Right ventricle myocardium inferior (tissue), 1 donor: ENCODE results near the gene FAM171A2. TPM values are rescaled to one million over a fixed set of nuclear protein-coding genes. Genes with fewer than 3 reads are reported as not detected.
"Not testable (repeated sequence)": the region's sequence is repeated elsewhere in the genome, so short reads cannot be mapped to it uniquely, and the experiment has no call there.

Experiments
- ATAC-seq: fragments of 200-7000 bp; cut with Tn5 transposase; one replicate; pipeline ENCODE4 v1.9.1; 2020; ENCODE audit warnings: mild to moderate bottlenecking, moderate library complexity
- DNase-seq: peaks from one replicate; pipeline ENCODE4 v3.0.0; 2021; ENCODE audit errors: missing footprints
- intact Hi-C: fragments of 100-400 bp; cut with DNase I; formaldehyde crosslinking; loops from one replicate; pipeline ENCODE4 v1.11.0; 2022
- long read RNA-seq: library from polyadenylated mRNA; unstranded; transcript quantifications from one replicate; pipeline ENCODE4 v2.0.0, GENCODE V29; 2021
- total RNA-seq: library from RNA; stranded (reverse); fragmentation: NEBNext Ultra II Directional; extraction: Animal tissue kit (Norgen Biotek cat#: 25700); gene quantifications from one replicate; pipeline ENCODE4 v1.2.1, GENCODE V29; 2021
- donor health status: DM: no; HTN: yes; CAD: no; lungs with severe emphysema.

The FAM171A2 gene
- 0.70 TPM for total RNA-seq
- long read RNA-seq, partial matches to known transcripts, result 3 of 3 reads
- long read RNA-seq, other reads (novel, unspliced or antisense), result 0 of 3 reads

DNA sequence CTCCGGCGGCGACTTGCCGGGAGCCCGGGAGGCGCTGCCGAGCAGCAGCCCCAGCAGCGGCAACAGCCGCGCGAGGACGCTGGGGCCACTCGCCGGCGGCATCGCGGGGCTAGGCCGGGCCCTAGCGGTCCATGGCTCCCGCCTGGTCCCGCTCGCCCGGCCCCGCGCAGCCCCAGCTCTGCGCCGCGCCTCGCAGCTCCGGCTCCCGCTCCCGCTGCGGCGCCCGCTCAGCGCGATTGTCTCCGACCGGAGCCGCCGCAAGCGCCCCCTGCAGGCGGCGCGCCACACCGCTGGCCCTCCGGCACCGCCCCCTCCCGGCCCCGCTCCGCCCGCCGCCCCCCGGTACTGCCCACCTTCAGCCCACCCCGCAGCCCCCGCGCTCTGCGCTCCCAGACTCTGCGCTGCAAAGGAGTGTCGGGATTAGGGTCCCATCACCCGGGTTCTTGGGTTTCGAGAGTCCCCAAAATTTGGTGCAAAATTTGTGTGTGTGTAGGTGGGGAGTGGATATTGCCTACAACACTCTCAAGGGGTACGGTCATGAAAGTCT is at the start of gene FAM171A2:
Gene FAM171A2, minus strand, starts transcription at position 241 of the 547 bp plus-strand sequence. Its CDS starts 139 bp downstream, at position 102.
- intact Hi-C loops, result no loop called here
- DNase-seq (peak; percentile 79), ATAC-seq (peak; percentile 81)

DNA sequence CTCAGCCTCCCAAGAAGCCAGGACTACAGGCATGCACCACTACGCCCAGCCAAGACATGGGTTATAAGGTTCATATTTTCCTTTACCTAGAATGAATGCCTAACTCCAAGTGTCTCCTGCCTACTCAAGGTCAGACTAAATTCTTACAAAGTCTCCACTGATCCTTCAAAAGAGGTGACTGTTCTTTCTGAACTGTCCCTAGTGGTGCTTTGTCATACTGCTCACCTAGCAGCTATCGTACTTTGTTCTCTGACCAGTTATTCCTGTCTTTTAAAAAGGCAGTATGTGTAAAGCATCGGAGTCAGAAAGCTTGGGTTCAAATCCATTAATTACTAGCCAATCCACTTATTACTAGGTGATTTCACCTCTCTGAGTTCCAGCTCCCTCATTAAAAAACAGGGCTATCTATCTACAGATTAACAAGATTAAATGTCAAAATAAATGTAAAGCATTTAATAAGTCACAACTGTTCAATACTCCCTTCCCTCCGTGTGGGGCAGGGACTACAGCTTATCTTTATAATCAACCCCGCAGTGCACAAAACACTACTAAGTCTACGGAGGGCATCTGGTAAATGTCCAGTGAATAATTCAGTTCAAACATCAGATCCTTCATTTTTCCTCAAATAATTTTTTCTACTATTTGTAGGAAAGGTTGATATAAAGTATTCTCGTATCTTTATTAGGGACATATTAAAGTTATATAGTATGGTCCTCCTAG is 45.8 kb upstream of the FAM171A2 start:
- ATAC-seq (no peak), DNase-seq (no peak)
- intact Hi-C loops, result no loop called here

DNA sequence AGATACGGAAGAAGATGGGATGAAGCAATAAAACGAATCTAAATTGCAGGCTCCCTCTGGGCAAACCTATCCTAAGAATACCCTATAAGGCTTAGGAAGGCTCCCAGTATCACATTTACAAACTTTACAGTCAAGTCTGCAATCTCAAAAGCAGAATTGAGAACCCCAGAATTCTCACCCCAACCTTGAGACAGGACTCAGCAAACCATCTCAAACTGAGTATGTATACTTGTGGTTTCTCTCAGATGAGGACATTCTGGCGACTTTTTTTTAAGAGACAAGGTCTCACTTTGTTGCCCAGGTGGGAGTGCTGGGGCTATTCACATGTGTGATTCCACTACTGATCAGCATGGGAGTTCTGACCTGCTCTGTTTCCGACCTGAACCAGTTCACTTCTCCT is 45.1 kb upstream of the FAM171A2 start:
- intact Hi-C loops, result no loop called here
- ATAC-seq, result no peak
- no peak for DNase-seq

DNA sequence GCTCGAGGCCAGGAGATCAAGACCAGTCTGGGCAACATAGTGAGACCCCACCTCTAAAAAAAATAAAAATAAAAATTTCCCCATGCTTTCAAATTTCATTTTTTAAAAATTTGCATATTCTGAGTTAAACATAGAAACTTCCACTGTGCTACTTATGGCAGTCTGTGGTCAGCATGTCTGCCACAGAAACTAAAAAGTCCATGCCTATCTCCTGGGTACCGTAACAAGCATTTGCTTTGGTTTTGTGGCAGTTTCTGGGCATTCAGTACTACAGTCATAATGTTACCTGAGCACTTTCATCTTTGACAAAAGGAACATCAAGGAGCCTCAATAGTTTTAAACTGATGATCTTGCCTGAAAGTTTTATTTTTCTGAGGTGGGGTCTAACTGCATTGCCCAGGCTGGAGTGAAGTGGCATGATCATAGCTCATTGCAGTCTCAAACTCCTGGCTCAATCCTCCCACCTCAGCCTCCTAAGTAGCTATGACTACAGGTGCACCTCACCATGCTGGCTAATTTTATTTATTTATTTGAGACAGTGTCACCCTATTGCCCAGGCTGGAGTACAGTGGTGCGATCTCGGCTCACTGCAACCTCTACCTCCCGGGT is 39.0 kb upstream of the FAM171A2 start:
- intact Hi-C loops, result no loop called here
- no peak for DNase-seq
- no peak for ATAC-seq

DNA sequence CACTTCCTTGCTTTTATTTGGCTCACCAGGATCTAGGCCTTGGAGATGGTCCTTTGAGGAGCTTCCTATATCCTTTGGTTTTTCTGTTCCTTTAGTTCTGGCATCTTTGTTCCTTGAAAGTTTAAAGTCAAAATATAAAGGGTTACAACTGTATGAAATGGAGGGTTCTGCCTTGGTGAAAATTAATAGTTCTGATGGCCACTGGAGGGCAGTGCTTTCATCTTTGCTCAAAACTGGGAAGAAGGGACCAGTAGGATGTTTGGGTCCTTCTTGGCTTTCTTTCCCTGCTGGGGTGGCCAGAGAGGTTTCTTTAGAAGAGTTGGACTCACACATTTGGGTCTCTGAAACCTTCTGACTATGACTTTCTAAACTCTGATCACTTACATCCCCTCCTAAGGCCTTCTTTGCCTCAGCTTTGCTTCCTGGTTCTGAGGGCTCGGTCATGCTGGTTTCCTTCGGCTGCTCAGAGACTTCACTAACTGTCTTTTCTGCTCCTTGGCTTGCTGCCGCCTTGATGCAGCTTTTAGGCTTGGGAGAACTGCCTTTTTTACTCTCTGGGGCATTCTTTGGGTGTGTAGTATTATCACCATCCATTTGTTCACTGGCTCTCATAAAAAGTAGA is 36.7 kb upstream of the FAM171A2 start:
- intact Hi-C loops, result no loop called here
- ATAC-seq, result no peak

DNA sequence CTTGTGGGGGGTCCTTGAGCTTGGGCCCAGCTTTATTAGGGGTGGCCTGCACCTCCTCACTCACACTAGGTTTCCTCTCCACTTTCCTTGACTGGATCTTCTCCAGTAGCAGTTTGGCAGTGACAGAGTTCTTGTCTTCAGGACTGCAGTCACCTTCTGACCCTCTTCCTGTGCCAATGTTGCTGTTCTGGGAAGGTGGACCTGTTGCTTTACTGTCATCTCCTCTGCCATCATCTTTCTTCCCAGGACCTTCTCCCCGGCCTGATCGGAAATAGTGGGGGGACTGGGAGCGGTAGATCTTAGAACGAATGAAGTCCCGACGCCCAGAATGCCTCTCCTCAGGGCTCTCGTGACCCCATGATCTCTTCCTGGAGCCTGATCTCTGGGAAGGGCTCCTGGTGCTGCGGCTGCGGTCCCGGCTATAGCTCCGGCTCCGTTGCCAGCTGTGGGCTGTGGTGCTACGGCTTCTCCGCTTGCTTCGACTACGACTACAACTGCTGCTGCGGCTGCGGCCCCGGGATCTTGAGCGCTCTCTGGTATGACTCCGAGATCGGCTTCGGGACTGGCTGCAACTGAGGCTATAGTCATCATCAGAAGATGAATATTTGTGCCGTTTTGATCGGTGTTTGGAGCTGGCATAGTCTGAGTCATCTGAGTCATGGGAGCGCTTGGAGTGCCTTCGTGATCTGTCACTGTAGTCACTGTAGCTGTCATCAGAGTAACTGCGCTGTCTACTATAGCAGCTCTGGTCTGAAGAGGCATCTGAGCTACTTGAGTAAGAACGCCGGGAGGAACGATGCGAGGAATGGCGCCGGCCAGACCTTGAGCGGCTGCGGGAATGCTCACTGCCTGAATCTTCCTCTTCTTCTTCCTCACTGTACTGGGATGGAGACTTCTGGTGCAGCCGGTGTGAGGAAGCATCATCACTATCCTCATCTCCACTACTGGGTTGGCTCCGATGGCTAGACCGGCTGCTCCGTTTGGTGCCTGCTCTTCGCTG is 35.3 kb upstream of the FAM171A2 start:
- intact Hi-C loops, result no loop called here
- ATAC-seq, result no peak
- DNase-seq, result no peak

More for the DNA sequence above, 36.7 kb upstream of the FAM171A2 start:
- no peak for DNase-seq

DNA sequence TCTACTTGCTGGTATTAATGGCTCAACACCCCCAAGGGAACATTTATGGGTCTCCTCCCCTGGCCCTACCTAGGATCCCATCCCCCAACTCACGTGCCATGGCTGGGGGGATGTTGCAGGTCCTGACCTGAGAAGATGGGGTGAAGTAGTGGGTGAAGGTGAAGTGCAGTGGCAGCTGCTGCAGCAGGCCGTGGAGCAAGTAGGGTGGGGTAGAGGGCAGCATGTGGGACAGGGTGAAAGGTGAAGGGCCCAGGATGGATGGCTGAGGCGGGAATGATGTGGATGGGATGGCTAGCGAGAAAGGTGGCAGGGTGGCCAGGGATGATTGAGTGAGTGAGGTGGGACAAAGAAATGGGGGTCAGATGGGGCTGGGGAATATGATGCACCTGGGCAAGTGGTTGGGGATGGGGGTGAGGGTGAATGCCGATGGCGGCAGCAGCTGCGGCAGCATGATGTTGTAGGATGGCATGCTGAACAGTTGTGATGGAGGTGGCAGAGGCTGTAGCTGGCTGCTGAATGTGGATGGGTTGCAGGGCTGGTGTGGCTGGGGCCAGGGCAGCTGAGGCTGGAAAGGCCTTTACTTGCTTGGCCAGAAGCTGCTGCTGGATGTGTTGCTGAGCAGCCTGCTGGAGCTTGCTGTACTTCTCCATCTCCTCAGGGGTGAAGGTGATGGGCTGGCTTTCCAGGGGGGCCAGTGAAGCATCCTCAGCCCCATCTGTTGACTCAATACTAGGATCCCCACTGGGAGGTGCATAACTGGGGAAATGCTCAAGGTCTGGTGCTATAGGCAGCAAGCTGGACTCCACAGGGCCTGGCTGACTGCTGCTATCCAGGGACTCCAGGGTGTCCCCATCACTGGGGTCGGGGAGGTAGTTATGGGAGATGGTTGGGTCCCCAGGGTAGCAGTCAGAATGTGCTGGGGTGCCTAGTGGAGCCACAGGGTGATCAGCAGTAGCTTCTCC is 34.1 kb upstream of the FAM171A2 start:
- DNase-seq (no peak), ATAC-seq (peak; percentile 14)
- intact Hi-C loops, result no loop called here

DNA sequence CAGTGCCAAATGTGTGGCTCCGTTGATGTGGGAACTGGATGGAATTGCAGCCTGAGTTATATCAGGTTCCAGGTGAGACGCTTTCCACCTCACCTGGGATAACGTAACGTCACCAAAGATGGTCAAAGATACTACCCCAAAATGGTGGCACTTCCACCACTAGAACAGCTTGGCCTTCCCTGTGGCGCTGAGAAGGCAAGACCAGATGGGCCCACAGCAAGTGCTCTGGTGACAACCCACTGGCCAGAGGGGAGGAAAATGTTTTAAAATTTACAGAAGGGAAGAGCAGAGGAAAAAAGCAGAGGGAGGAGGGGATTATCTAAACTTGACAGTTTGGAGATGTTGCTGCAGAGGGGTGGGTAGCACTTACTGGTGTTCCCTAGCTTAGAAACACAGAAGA is 33.3 kb upstream of the FAM171A2 start:
- no peak for ATAC-seq
- intact Hi-C loops, result no loop called here
- no peak for DNase-seq

DNA sequence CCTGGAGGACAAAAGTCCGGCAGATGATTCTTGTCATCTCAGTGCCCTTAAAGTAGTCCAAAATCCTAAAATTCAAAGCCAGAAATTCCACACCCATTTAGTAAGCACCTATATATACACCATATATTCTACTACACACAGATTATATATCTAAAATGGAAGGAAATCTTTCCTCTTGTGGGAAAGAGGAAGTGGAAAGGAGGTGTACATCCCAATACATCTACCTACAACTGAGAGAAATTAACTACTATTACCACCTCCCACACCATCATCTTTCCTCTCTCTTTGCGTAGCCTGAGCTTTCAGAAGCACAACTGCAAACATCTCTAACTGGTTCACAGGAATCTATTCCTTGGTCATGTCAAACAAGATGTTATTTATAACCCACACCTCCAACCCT is 31.2 kb upstream of the FAM171A2 start:
- DNase-seq (no peak), ATAC-seq (no peak)
- intact Hi-C loops, result no loop called here

DNA sequence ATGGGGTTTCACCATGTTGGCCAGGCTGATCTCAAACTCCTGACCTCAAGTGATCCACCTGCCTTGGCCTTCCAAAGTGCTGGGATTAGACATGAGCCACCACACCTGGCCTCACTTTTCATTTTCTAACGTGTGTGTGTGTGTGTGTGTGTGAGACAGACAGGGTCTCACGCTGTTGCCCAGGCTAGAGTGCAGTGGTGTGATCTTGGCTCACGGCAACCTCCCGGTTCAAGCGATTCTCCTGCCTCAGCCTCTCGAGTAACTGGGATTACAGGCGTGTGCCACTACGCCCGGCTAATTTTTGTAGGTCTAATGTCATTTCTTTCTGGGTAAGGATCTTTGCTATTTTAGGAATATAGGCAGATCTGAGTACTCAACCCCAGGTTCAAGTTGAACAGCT is 30.5 kb upstream of the FAM171A2 start:
- DNase-seq, intact Hi-C loops, ATAC-seq: not testable (repeated sequence)

DNA sequence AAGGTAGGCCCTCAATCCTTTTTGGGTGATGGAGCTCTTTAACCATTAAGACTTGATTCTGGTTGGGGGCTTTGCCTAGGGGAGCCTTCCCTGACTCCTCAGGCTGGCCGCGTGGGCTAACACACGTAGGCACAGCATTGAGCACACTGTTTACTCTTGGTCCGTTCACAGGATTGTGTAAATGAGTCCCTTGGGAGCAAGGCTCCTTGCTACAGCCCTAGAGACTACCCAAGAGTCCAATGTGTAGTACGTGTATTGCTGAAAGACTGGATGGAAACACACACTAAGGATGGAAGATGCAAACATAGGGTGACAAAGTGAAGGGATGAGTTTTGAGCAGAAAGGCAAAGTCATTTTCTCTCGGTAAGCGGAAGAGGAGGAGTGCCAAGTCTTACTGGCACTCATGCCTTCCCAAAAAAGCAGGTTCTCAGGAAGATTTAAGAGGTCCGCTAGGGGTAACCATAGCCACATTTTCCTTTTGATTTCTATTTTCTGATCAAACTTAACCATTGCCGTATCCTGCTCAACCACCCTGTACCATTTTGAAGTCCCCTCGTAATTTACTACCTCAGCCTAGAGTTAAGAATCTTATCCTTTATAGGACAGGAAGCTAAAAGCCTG is 26.7 kb upstream of the FAM171A2 start:
- intact Hi-C loops, result no loop called here
- no peak for DNase-seq
- ATAC-seq, result no peak

DNA sequence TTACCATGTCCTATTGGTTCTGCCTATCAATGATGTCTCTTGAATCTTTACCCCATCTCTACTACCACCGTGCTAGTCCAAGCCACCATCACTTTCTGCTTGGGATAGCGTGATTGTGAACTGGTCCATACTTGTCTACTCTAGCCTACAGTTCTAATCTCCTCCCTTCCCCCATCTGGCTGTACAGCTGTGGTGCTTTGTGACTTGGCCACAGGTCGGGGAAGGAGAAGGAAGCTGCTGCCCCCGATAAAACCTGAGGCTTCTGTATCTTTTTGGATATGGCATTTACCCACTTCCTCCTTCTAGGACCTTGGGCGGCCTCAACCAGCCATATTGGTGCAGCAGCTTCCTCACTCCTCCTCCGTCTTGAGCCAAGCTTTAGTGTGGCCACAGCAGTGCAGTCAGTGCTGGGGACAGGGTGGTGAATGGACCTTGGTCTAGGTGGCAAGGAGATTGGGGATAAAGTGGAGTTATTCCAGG is 26.1 kb upstream of the FAM171A2 start:
- no peak for DNase-seq
- no peak for ATAC-seq
- intact Hi-C loops, result no loop called here

DNA sequence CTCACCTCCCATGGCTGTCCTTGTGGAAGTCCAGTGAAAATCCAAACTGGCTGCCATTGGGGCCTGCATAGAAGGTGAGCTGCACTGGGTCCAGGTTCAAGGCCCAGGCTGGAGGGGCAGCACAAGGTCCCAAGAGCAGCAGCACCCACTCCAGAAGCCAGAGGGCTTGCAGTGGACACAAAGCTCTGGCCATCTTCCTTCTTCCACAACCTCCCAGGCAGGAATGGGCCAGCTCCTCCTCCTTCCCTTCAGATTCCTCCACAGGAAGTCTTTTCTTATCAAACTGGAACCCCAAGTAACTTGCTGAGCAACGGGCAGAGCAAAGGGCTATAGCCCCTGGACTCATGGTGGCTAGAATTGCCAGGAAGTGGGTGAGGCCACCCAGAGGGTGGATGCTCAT is 25.6 kb upstream of the FAM171A2 start, which contains the start of gene ITGA2B:
Gene ITGA2B, minus strand, starts transcription at position 369 of the 400 bp plus-strand sequence. Its CDS starts 176 bp downstream, at position 193.
- DNase-seq (no peak), ATAC-seq (no peak)
- intact Hi-C loops, result no loop called here

DNA sequence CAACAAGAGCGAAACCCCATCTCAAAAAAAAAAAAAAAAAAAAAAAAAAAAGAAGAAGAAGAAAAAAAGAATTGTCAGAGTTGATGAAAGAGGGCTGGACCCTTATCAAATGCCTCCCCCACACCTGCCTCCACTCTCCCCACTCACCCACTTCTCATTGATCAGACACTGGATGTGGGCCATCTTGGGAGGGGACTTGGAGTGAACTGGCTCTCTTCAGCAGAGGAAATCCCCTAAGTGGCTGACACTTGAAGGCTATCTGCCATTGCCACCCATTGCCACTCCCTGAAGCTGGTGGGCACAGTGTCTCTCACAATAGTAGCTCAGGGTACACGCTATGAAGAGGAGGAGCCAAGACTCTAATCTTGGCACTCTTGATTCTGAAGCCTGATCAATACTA is 24.2 kb upstream of the FAM171A2 start:
- intact Hi-C loops, result no loop called here
- no peak for DNase-seq
- ATAC-seq, result no peak

DNA sequence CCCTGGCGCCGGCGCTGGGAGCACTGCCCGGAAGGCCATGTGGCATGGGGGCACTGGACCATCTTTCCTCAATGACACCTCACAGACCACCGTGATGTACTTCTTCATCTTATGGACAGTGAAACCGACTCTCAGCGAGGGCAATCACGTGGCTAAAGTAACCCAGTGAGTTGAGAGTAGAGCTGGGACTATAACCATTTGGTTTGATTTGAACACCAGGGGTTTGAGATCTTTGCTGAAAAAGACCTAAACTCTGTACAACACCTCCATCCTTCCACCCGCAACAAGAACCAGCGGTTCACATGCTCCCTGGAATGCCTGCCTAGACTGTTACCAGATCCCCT is 22.5 kb upstream of the FAM171A2 start:
- DNase-seq (no peak), ATAC-seq (no peak)
- intact Hi-C loops, result no loop called here

DNA sequence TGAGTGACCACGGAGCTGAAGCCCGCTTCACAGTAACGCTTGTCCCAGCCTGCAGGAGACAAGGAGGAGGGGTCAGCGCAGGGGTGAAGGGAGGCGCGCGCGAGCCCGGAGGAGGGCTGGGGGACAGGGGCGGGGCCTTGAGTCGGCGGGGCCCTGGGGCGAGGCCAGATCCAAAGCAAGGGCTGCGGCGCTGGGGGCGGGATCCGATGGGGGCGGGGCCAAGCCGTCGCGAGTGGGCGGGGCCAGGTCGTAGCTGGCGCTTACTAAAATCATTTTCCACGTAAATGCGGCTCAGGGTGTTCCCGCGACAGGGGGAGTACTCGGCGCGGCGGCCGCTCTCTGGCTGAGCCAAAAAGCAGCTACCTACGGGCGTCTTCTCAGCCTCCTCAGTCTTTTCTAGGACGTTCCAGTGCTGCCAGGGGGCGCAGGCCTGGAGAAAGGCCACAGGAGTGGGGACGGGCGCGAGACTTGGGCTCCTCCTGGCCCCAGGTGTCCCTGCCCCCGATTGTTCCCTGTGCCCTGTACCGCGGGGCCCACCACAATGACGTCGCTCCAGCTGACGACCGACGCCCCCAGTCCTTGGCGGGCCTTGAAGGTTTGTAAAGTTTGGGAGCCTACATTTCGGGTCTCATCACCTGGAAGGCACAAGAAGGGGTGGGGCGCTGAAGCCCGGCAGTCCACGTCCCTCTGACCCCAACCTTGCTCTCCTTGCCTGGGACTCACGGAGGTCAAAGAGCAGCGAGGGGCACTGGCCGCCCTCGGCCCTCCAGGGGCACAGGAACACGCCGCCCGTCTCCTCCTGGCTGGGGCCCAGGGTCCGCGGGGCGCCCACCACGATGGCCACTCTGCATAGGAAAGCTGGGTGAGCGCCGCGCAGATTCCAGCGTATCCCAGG is 21.9 kb upstream of the FAM171A2 start:
- intact Hi-C loops, result no loop called here
- DNase-seq (peak; percentile 89), ATAC-seq (peak; percentile 89)
